GM18508 (cell line): Measurements from ENCODE around the gene MEG3.

ENCODE experiments used
- ATAC-seq: cut with Tn5 transposase; IDR thresholded peaks from one replicate; pipeline ENCODE4 v1.9.1; 2021; ENCODE audit warnings: moderate number of reproducible peaks; ENCODE audit not compliant: insufficient read depth, unreplicated experiment

The MEG3 gene

DNA sequence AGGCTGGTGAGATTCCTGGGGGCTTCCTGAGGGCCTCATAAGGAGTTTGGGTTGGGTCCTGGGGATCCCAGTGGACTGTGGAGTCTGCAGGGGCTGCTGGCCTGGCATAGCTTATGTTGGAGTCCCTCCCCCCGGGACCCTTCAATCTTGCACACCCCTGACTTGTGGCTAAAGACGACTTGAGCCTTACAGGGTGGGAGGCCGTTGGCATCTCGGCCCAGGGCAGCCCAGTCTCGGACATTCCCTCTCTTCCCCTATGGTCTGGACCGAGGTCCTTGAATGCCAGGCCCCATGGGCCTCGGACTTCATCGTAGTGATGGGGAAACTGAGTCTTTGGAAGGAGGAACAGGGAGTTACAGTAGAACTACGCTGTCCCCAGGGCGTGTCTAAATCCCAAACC is 65.1 kb downstream of the MEG3 start:
- ATAC-seq, result no peak

DNA sequence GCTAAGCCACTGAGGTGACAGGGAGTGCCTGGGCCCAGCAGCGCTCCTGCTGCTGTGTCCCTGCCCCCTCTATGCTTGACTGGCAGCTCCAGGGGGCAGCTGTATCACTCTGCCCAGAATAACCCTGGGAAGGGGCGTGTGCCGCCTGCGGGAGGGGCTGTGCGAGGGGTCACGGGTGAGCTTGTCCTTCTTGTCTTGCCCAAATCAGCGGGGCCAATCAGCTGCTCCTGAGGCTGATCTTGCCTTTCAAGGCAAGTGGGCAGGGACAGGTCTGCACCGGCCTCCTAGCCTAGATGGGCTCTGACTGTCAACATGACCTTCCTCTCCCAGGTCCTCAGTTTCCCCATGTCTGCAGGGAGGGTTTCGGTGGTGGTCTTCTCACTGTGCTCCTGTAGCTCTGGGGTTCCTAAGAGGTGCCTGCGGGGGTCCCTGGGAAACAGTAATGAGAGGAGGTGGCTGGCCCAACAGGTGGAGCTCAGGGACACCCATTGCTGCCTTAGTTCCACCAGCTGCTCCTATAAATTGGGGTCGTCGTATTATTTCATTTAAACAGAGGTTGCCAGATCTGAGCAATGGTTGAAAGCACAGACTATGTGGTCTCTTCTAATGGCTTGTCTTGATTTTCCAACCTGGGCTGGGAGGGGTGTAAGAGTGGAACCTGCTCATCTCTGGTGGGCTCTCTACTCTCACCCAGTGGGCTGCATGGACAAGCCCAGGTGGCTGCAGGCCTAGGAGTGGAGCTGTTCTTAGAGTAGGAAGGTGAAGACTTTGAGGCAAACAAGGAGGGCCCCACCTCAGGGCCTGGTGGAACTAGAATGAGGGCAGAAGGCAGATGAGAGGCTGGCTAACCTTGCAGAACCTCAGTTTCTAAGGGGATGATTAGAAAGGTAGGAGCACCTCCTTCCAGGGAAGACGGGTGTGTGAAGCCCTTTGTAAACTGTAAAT is 65.9 kb downstream of the MEG3 start:
- no peak for ATAC-seq

DNA sequence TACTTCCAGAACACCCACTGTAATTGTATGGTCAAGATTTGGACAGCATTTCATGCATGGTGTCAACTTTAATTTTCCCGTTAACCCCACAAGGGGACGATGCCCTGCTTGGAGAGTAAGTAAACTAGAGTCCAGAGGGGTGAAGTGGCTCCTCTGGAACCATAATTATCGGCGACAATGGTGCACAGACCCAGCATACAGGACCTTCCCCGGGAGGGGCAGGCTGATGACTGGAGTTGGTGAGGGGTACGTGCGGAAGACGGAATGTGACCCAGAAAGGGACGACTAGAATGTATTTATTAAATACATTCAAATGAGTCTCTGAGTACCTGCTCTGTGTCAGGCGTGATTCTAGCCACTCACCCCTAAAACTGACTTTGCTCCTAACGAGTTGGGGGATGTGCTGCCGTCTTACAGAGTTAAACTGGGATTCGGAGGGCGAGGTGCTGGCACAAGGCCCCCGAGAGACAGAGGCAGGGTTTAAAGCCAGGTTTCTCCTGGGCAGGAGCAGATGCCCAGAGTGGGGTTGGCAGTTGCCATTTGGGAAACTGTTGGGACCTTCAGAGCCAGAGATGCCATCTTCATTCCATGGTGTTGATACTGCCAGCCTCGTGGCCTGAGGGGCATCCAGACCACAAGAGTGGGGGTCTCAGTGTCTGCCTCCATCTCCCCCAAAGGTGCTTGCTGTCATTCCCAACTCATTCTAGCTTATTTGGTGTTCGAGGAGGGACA is 66.7 kb downstream of the MEG3 start:
- no peak for ATAC-seq

DNA sequence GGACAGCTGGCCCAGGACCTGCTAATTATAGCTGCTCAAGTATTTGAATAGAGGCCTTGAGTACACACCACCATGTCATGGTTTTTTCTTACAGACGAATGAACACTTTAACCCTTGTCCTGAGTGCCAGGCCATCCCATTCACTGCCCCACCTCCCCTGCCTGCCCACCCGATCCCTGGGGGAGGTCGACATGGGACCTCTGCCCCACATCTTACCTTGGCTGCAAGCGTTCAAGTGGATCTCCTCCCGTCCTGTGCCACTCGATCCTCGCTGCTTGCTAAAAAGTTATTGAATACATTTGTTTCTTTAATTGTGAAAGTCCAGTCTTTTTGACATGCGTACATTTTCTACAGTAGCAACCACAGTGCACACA is 67.3 kb downstream of the MEG3 start:
- ATAC-seq, result no peak

DNA sequence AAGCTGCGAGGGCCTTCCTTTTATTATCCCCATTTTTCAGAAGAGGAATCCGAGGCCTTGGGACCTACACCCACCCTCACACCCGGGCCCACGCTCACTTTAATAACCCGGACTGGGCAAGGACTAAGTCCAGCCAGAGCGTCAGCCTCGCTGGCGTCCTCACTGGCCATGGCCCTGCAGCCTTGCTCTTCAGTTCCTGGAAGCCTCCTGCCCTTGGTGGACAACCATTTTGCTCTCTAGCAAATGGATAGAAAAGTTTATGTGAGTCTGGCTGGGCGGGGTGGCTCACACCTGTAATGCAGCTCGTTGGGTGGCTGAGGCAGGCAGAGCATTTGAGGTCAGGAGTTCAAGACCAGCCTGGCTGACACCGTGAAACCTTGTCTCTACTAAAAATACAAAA is 67.8 kb downstream of the MEG3 start:
- no peak for ATAC-seq

DNA sequence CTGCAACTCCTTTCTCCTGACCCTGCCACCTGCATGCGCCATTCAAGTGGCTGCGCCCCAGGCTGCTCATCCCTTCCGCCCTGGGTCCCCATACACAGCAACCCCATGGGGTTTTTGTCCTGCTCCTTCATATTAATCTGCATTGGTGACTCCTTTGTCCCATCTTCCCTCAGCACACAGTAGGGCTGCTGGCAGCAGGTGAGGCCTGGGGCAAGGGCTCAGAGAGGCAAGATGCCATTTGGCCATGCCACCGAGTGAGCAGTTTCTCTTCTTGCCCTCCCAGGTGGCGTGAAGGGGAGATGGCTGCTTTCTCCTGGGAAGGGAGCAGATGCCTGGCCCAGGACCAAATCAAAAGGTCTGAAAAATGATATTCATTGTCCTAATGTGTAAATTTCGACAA is 68.5 kb downstream of the MEG3 start:
- ATAC-seq, result no peak

DNA sequence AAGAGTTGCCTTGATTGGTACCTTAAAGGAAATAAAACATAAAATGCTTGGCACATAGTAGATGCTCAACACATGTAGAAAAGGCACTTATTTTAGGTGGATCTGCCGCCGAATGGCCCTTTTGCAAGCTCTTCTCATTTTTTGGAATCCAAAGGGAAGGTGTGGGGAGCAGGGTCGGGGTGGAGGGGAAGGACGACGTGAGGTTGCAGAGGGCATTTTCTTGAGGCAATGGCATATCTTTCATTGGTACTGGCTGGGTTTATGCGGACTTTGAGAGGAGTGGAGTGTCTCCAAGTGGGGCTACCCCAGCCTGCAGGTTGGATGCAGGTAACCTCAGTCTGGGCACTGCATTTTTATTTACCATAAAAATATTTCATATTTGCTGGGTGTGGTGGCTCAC is 69.5 kb downstream of the MEG3 start:
- no peak for ATAC-seq

DNA sequence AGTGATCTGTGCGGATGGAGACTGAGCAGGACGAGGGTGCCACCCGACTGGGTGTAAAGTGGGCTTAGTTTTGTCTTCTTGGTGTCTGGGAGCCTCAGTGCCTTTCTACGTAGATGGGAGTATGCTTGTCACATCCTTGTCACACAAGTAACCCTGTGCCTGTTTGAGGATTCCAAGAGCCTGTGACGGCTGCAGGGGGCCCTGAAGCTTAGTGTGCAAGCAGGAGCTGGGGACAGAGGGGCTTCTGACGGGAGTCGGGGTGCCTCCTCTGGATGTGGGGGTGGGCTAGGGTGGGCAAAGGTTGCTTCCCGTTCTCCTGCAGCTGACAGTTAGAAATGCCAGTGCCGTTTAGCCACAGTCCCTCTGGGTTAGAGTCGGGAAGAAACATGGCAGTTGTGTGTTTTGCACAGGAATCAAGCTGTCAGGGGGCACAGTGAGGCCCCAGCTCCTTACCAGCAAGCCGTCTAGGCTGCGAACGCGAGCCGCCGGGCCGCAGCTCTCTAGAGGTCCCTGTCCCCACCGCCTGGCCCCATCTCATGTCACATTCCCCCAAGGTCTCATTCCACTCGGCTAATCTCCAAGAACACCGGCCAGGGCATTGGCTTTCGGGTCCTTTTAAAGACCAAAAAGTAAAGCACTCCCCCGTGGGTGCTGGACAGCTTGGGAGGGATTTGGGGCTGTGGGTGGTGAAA is 70.6 kb downstream of the MEG3 start:
- no peak for ATAC-seq

DNA sequence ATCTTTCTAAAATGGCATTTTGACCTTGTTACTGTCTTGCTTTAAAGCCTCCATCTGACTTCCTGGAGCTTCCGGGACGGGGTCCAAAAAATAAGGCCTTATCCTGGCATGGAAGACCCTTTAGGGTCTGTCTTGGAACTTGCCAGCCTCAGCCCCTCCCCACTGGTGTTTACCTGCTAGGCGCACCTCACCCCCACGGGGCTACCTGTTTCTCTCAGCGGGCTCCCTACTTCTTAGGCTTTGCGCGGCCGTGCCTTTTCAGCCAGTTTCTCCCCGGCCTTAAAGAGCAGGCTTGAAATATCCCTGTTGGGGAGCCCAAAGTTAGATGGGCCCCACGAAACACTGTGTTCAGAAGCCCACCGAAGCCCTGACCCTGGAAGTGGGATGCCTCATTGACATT is 72.5 kb downstream of the MEG3 start:
- ATAC-seq, result no peak

DNA sequence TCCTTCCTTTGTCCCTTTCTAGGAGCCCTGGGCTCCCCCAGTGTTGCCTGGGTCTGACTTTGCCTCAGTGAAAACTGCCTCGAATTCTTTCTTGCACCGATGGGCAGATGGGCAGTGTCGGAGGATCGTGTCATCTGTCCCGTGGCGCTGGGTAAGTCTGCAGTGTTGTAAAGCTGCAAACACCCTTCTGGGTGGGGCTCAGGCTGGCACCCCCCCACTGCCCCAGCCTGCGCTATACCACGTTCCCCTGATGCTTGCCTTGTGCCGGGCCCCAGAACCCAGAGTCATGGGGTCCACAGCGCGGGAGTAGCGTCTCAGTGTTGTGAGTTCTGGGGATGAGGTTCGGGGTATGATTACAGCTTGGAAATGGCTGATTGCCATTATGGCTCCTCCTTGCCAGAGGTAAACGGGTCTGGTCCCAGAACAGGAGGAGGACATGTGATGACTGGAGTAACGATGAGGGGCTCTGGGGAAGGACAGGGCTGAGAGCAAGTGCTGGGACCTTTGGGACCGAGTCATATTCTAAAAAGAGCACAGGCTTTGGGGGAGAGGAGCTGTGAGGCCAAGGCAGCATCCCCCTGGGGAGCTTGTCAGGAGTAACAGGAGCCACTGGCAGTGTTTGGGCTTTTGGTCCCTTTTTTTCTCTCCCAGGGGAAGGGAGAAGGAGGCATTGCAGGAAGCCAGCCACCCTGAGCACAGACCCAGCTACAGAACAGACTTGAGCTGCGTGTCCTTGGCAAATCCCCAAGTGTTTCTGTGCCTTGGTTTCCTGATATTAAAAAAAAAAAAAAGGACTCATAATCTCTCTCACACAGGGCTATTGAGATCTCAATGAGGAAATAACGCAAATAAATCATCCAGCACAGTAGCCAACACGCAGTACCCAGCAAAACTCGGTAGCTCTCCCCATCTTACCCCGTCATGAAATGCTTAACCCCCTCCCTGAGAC is 73.3 kb downstream of the MEG3 start:
- no peak for ATAC-seq

DNA sequence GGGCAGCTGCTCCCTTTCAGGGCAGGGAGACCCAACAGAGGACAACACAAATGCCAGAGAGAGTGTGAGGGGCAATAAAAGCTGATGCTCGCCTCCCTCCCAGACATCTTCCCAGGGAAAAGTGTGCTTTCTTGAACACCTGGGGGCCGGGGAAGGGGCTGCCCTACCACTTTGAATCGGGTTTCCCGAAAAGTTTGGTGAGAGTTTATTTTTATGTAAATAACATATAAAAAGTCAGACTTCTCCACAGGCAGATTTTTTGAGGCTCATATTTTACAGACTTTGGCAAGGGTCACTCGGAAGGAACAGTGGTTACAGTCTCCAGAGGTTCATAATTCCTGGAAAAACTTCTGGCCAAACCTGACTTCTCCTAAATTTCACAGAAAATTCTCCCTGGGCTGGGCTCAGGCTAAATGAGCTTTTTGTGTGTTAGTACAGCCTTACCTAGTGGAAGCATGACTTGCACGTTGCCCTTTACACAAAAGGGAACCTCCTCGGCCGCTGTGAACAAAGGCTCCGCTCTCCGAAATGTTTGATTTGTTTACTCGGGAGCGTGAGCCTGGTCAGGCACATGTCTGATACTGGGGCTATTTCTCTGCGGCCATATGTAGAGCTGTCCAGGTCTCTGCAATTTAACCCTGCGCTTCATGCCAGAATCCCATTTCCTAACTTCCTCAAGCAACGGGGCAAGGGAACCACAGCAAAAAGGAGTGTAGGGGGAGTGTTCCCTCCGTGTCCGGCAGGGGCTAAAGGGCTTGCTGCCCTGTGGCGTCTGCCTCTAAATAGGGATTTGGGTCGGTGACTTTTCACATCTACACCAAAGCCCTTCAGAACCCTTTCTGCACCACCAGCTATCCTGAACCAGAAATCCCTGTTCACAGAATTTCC is 74.2 kb downstream of the MEG3 start:
- no peak for ATAC-seq

DNA sequence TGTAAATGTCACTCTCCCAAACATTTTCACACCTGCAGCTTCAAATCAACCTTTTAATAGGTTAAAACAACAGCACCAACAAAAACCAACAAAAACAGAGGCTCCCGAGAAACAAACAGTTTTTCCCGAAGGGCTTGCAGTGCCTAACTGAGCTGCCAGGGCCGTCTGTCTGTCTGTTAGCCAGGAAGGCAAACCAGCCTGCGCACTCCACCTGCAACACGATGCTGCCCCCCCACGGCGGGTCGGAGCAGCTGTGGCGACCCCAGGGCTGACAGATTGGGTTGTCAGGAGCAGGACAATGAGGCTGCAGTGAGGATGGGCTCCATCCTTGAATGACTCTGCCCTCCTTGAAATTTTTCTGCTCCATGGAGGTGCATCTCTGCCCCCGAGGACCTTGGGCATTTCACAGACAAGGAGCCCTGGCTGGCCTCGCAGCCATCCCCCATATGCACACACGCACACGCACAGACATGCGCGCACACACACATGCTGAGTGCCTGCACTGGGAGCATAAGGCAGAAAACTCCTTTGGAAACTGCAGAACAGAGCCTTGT is 75.0 kb downstream of the MEG3 start:
- no peak for ATAC-seq

DNA sequence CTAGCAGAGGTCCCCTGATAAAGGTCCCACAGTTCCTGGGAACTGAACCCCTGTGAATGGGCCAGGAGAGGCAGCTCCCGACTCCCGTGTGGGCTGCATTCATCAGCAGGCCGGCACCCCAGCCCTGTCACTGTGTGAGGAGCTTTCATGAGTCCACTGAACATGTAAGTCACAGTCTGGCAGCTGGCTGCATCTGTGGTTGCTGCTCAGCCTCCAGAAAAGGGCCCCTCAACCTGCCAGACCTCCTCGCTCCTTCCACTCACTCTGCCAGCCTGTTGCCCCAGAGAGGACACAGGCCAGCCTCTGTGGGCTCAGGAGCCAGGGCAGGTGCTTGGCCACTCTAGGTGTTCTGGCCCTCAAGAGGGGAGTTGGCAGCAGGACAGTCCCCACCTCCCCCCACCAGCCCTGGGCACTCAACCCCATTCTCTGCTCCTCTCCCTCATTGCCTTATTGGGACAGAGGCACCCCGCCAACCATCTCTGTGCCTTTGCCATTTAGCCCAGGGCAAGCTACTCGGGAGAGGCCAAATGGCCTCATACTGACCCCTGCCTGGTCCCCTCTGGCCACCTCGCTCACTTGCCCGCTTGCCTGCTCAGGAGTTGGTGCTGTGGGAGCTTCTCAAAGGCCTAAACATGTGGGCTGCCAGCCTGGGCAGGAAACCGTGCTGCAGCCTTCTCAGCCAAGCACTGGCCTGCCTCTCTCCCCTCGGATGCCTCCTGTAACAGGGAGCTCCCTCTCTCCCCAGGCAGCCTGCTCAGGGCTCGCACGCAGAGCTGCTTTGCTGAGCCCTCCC is 75.7 kb downstream of the MEG3 start:
- ATAC-seq, result no peak

DNA sequence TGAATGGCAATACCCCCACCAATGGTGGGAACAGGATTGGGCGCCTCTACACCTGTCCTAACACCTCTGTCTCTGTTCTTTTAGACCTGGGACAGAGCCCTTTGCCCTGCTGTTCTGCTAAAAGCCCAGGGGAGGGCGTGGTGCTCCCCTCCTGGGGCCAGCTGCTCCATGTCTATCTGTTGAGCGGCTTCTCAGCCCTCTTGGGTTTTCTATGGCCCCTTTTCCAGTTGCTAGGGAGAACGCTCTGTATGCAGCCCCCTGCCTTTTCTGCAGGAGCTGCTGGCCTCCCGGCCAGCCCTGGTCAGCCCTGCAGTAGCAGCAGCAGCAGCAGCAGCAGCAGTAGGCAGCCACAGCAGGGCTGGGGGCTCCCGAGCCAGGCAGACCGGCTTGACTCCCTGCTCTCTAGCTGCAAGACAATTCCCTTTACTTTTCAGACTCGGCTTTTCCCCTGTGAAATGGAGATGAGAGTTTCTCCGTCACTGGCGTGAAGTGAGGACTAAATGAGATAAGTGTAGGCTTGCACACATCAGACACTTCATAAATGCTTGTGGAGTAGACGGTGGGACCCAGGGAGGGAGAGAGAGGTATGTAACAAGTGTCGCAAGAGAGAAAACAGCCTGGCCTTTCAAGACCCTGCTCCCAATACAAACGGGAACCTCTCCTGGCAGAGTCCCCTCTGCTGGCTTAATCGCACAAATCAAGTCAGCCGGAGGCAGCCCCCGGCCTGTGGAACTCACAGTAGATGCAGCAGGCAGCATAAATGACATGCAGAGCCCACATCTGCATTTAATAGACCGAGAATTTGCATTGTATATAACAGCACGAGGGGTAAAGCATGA is 76.6 kb downstream of the MEG3 start:
- ATAC-seq, result no peak

DNA sequence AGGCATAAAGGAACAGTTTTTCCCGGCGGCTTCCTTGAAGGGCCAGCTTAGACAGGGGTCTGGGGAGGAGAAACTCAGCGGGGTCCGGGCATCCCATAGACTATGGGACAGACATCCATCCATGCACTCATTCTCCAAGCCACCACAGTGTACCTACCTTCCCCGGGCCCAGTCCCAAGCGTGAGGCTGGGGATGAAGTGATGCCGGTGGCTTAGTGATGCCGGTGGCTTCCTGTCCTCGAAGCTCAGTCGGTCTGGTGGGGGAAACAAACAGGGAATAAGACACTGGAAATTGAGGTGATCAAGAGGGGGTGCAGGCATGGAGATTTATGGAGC is 77.2 kb downstream of the MEG3 start:
- ATAC-seq, result no peak

DNA sequence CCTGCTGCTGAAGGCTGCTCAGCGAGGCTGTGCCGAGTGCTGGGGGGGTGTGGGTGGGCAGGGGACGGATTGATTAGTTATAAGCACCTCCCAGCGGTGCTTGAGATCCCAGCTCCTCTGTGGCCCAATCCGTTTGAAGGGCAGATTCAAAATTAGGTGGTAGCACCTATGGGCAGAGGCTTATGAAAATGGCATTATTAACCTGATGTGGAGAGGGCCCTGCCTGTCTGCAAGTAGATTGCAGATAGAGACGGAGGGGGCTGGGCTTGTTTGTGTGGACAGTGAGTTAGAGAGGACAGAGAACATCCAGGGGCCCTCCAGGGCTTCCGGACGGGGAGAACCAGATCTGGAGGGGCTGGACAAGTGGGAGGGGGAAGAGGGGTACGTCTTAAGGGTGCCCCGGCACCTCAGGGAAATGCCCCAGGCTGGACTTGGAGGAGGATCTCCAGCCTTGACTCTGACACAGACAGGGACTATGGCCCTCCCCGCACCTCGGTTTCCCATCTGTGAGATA is 77.8 kb downstream of the MEG3 start, which contains the start of gene RTL1:
Gene RTL1 (minus strand): TSS at position 51 of the 514 bp plus-strand sequence. CDS start 18,934 bp downstream, outside the sequence.
- no peak for ATAC-seq
